Measurements from ENCODE around the gene KRTAP12-4. TPM values are rescaled to one million over a fixed set of nuclear protein-coding genes. Genes with fewer than 3 reads are reported as not detected.

The KRTAP12-4 gene
- total RNA-seq, 4 donors from 2014 or later, result not detected

- ATAC-seq, result no peak
Measured at GRCh38 chr21:44682580-44683151, 28.2 kb upstream of the KRTAP12-4 start.

GRCh38 chr21:44681861-44682579, 27.6 kb upstream of the KRTAP12-4 start, which contains the start of gene KRTAP12-1:
Gene KRTAP12-1, minus strand, starts transcription at chr21:44682163. Its CDS starts 40 bp downstream, at chr21:44682123.
- H3K9me3 ChIP-seq, result no peaks in the 10 kb centered on the region
- no peak for ATAC-seq

More at GRCh38 chr21:44682580-44683151, 28.2 kb upstream of the KRTAP12-4 start:
- Histone ChIP-seq H3K36me3 (no peaks in the 10 kb centered on the region), H3K27ac (no peak overlapping the region), H3K4me3 (no peak overlapping the region), H3K4me1 (no peaks in the 10 kb centered on the region), H3K9me3 (no peaks in the 10 kb centered on the region), H3K27me3 (peaks cover 27% of the 10 kb centered on the region)
- TF ChIP-seq CTCF (IDR thresholded peaks at IDR 0.05), result no peak
- TF ChIP-seq POLR2A (IDR thresholded peaks at IDR 0.05), result no peak
- TF ChIP-seq POLR2AphosphoS5 (IDR thresholded peaks at IDR 0.05), result no peak
- no peak for TF ChIP-seq EP300 (IDR thresholded peaks at IDR 0.05)
- WGBS, 2 donors (ENCODE audit: low coverage in 1 of 2), result 61 to 76% methylated on average over 4 to 8 of the region's 15 CpGs

GRCh38 chr21:44681152-44681551, 26.7 kb upstream of the KRTAP12-4 start:
- no peaks in the 10 kb centered on the region for H3K4me1 ChIP-seq
- H3K9me3 ChIP-seq, result no peaks in the 10 kb centered on the region
- H3K27ac ChIP-seq, result no peak overlapping the region
- no peak for ATAC-seq
- H3K36me3 ChIP-seq, result no peaks in the 10 kb centered on the region
- no peak for TF ChIP-seq POLR2AphosphoS5 (IDR thresholded peaks at IDR 0.05)
- TF ChIP-seq POLR2A (IDR thresholded peaks at IDR 0.05), result no peak
- no peak for TF ChIP-seq CTCF (IDR thresholded peaks at IDR 0.05)
- no peak for TF ChIP-seq EP300 (IDR thresholded peaks at IDR 0.05)
- H3K4me3 ChIP-seq, result no peak overlapping the region
- 72 to 96% methylated on average over 4 to 5 of the region's 11 CpGs for WGBS, 2 donors (ENCODE audit: low coverage in 1 of 2)
- H3K27me3 ChIP-seq, result peaks cover 12% of the 10 kb centered on the region

More at GRCh38 chr21:44681861-44682579, 27.6 kb upstream of the KRTAP12-4 start, which contains the start of gene KRTAP12-1:
- Histone ChIP-seq H3K27ac (no peak within 1 kb of the TSS), H3K36me3 (no peaks in the 10 kb centered on the region), H3K27me3 (peaks cover 21% of the 10 kb centered on the region), H3K4me3 (no peak within 1 kb of the TSS), H3K4me1 (no peaks in the 10 kb centered on the region)
- TF ChIP-seq EP300 (IDR thresholded peaks at IDR 0.05) (no peak), CTCF (IDR thresholded peaks at IDR 0.05) (no peak), POLR2A (IDR thresholded peaks at IDR 0.05) (no peak), POLR2AphosphoS5 (IDR thresholded peaks at IDR 0.05) (no peak)
- WGBS, 2 donors (ENCODE audit: low coverage in 1 of 2), result 50 to 56% methylated on average over 3 to 7 of the region's 23 CpGs

DNA sequence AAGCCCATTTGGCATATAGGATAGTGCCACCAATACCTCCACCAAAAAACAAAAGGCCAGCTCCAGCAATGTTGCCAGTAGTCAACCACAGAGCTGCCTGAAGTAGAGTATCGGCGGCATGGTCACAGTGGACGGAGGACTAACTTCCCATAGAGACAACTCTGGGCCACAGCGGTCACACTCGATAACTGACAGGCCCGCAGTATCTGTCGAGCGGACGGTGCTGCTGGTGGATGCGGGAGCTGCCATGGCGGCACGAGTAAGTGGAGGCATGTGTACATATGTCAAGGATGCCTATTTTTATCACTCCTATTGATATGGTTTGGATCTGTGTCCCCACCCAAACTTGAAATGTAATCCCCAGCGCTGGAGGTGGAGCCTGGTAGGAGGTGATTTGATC, 23.4 kb upstream of the KRTAP12-4 start:
- TF ChIP-seq CTCF (IDR thresholded peaks at IDR 0.05) (no peak), EP300 (IDR thresholded peaks at IDR 0.05) (no peak), POLR2A (IDR thresholded peaks at IDR 0.05) (no peak), POLR2AphosphoS5 (IDR thresholded peaks at IDR 0.05) (no peak)
- Histone ChIP-seq H3K36me3 (no peaks in the 10 kb centered on the region), H3K4me3 (no peak overlapping the region), H3K4me1 (no peaks in the 10 kb centered on the region), H3K9me3 (peaks cover 0 to 9% (median 0%) of the 10 kb centered on the region in 3 donors), H3K27ac (no peak overlapping the region), H3K27me3 (peaks cover 7% of the 10 kb centered on the region)
- no peak for ATAC-seq
- WGBS, 2 donors (ENCODE audit: low coverage in 1 of 2), result 83 to 95% methylated on average over 4 to 8 of the region's 13 CpGs
